ENCODE results near the gene POTEH.
"Not testable (repeated sequence)": the region's sequence is repeated elsewhere in the genome, so short reads cannot be mapped to it uniquely, and the experiment has no call there.

The POTEH gene

DNA sequence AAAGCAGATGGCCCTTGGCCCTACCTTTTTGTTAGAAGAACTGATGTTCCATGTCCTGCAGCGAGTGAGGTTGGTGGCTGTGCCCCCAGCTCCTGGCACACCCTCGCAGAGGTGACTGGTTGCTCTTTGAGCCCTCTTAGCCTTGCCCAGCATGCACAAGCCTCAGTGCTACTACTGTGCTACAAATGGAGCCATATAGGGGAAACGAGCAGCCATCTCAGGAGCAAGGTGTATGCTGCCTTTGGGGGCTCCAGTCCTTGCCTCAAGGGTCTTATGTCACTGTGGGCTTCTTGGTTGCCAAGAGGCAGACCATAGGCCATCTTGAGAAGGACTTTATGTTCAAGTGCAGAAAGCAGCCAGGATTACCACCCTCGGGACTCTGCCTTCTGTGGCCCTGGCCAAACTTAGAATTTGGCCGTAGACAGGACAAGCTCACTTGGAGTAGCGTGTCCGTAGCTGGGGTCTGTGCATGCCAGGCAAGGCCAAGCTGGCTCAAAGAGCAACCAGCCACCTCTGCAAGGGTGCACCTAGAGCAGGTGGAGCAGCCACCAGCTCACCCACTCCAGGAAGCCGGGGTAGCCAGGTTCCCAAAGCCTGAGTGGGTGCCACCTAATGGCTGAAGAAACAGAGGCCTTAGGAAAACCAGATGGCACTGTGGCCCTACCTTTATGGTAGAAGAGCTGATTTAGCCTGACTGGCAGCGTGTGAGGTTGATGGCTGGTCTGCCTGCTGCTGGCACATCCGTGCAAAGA, 48.5 kb downstream of the POTEH start:
- DNase-seq, result not testable (repeated sequence)

DNA sequence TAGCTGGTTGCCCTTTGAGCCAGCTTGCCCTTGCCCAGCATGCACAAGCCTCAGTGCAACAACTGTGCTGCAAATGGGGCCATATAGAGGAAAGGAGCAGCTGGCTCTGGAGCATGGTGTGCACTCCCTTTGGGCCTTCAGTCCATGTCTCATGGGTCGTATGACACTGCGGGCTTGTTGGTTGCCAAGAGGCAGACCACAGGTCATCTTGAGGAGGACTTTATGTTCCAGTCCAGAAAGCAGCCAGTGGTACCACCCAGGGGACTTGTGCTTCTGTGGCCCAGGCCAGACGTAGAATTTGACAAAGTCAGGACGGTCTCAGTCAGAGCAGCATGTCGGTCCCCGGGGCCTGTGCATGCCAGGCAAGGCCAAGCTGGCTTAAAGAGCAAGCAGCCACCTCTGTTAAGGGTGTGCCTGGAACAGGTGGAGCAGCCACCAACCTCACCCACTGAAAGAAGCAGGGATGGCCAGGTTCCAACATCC, 49.1 kb downstream of the POTEH start:
- DNase-seq, result not testable (repeated sequence)

GRCh38 chr22:15747636-15748323, 58.0 kb downstream of the POTEH start:
- DNase-seq, result not testable (repeated sequence)

- DNase-seq, result not testable (repeated sequence)
Measured at GRCh38 chr22:15749181-15749970, 59.5 kb downstream of the POTEH start.

GRCh38 chr22:15759443-15760097, 69.7 kb downstream of the POTEH start:
- DNase-seq, result not testable (repeated sequence)

- DNase-seq, result not testable (repeated sequence)
Measured at GRCh38 chr22:15760388-15761150, 70.7 kb downstream of the POTEH start.

GRCh38 chr22:15761151-15761777, 71.4 kb downstream of the POTEH start:
- DNase-seq, result not testable (repeated sequence)

- not testable (repeated sequence) for DNase-seq
Measured at GRCh38 chr22:15763559-15763958, 73.7 kb downstream of the POTEH start.

All from EL (cell line).